Measurements from ENCODE around the gene LCMT1.

DNA sequence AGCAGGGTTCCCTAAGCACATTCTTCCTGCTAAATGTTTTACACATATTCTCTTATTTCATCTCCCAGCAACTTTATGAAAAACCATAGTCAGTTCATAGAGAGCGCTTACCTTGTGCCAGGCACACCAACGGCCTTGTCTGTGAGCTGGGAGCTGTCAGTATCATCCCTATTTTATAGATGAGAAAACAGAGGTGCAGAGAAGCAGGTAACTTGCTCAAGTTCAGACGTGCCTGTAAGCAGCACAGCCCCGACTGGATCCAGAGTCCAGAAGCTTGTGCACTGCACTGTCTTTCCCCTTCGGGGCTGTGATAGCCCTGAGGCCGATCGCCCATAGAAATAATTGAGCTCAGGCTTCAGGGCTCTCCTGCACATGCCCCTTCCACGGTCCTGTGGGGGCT lies 111.4 kb downstream of the LCMT1 start:
- TF ChIP-seq, protein P1, sequence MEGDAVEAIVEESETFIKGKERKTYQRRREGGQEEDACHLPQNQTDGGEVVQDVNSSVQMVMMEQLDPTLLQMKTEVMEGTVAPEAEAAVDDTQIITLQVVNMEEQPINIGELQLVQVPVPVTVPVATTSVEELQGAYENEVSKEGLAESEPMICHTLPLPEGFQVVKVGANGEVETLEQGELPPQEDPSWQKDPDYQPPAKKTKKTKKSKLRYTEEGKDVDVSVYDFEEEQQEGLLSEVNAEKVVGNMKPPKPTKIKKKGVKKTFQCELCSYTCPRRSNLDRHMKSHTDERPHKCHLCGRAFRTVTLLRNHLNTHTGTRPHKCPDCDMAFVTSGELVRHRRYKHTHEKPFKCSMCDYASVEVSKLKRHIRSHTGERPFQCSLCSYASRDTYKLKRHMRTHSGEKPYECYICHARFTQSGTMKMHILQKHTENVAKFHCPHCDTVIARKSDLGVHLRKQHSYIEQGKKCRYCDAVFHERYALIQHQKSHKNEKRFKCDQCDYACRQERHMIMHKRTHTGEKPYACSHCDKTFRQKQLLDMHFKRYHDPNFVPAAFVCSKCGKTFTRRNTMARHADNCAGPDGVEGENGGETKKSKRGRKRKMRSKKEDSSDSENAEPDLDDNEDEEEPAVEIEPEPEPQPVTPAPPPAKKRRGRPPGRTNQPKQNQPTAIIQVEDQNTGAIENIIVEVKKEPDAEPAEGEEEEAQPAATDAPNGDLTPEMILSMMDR (IDR thresholded peaks at IDR 0.05) = no peak
- TF ChIP-seq EZH2 (IDR thresholded peaks at IDR 0.05; ENCODE audit: borderline replicate concordance, insufficient read depth, low read depth, low read length, poor library complexity, severe bottlenecking) = no peak
